Smooth muscle cell (in vitro differentiated cells): ENCODE data around the gene LRRC27. TPM values are rescaled to one million over a fixed set of nuclear protein-coding genes. Genes with fewer than 3 reads are reported as not detected.

ENCODE experiments used
- DNase-seq: peaks from one replicate; lab custom pipeline; 2025; ENCODE audit not compliant: unreplicated experiment; lab: John Stamatoyannopoulos, UW
- H2AFZ ChIP-seq: fragments of 200-600 bp; sonication (generic); 2 replicates; pipeline ENCODE4 v1.6.0; 2016; ENCODE audit warnings: antibody characterized with exemption, low read depth, mild to moderate bottlenecking
- H3F3A ChIP-seq: fragments of 200-600 bp; sonication (generic); 2 replicates; pipeline ENCODE4 v1.6.0; 2017; ENCODE audit warnings: antibody characterized with exemption, low read depth
- H3K27ac ChIP-seq: fragments of 200-600 bp; sonication (generic); 2 replicates; pipeline ENCODE4 v1.5.1; 2016; ENCODE audit warnings: low read depth, mild to moderate bottlenecking
- H3K27me3 ChIP-seq: fragments of 200-600 bp; sonication (generic); 2 replicates; pipeline ENCODE4 v1.6.1; 2016; ENCODE audit warnings: low read depth, mild to moderate bottlenecking
- H3K36me3 ChIP-seq: fragments of 200-600 bp; sonication (generic); 2 replicates; pipeline ENCODE4 v1.5.1; 2016; ENCODE audit warnings: low read depth
- H3K4me1 ChIP-seq: fragments of 200-600 bp; sonication (generic); 2 replicates; pipeline ENCODE4 v1.5.1; 2016; ENCODE audit warnings: low read depth
- H3K4me2 ChIP-seq: fragments of 200-600 bp; sonication (generic); 2 replicates; pipeline ENCODE4 v1.6.0; 2016; ENCODE audit warnings: mild to moderate bottlenecking
- H3K4me3 ChIP-seq: fragments of 200-600 bp; sonication (generic); 2 replicates; pipeline ENCODE4 v1.5.1; 2016; ENCODE audit warnings: mild to moderate bottlenecking
- H3K79me2 ChIP-seq: fragments of 200-600 bp; sonication (generic); 2 replicates; pipeline ENCODE4 v1.6.0; 2016; ENCODE audit warnings: low read depth, mild to moderate bottlenecking
- H3K9ac ChIP-seq: fragments of 200-600 bp; sonication (generic); 2 replicates; pipeline ENCODE4 v1.6.0; 2016; ENCODE audit warnings: low read depth
- H3K9me3 ChIP-seq: fragments of 200-600 bp; sonication (generic); replicated peaks from 2 replicates; pipeline ENCODE4 v1.5.1; 2016; ENCODE audit warnings: low read depth
- H4K20me1 ChIP-seq: fragments of 200-600 bp; sonication (generic); 2 replicates; pipeline ENCODE4 v1.6.0; 2016; ENCODE audit warnings: low read depth
- WGBS: methylation state at CpG from one replicate; pipeline ENCODE4 v1.1.7; 2016; ENCODE audit warnings: low lambda C conversion rate; 5-methylcytosine and 5-hydroxymethylcytosine counted together
- polyA plus RNA-seq: library from polyadenylated mRNA; unstranded; fragments of >200 nt; fragmentation: Nextera tagmentation; extraction: Ambion mirVana; gene quantifications from 2 replicates; pipeline ENCODE4 v1.2.1, GENCODE V29; 2016
- total RNA-seq: library from RNA; depleted of rRNA; stranded (reverse); fragments of >200 nt; gene quantifications from 2 replicates; pipeline ENCODE4 v1.2.3, GENCODE V29; 2014
- TF ChIP-seq, protein P1 (sequence below): fragments of 200-600 bp; sonication (generic); IDR thresholded peaks from 2 replicates; pipeline ENCODE4 v1.5.1; 2017; ENCODE audit warnings: borderline replicate concordance, mild to moderate bottlenecking, antibody characterized with exemption; ENCODE audit not compliant: insufficient read depth, poor library complexity, severe bottlenecking

Gene LRRC27
- total and polyA plus RNA-seq, 2 experiments from 2014 or later: 7.6 to 11.5 TPM

DNA sequence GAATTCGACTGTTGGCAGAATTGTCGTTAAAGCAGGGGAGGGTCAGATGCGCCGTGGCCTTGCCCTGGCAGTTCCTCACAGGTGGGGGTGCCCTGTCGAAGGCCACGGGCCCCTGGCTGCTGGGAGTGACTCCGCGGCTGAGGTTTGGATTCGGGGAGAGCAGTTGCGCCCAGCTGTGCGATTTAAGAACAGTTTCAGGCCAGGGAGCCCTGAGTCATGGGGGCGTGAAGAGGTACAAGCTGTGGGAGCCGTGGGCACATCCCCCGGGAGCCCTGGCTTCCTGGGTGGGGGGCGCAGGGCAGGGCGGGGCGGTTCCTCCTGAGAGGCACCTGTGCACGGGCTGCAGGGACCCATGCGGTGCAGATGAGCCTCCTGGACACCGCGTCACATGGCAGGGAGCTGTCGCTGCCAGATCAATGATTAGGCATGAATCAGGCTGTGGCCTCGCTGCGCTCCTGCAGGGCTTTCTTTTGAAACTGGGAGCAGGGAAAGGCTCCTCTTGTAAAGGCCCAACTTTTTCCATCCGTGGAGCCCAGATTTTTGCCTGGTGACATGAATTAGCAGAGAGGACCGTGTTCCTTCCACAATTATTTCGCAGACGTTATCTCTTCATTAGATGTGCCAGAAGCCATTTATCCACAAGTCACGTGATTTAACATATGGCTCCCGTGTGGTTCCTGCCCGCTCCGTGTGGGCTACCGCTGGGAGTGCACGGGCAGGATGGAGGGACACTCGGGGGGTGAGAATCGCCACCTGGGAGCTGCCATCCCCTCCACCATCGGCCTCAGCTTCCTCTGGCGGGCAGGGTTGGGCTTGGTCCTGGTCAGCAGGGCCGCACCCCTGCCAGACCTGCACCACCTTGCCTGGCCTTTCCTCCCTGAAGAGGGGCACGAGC, 65.9 kb downstream of the LRRC27 start:
- peaks cover 42% of the 10 kb centered on the region for H3K79me2 ChIP-seq

GRCh38 chr10:132398566-132398991, 66.6 kb downstream of the LRRC27 start:
- H3K36me3 ChIP-seq: no peaks in the 10 kb centered on the region

More for the DNA sequence above, 65.9 kb downstream of the LRRC27 start:
- peaks cover 46% of the 10 kb centered on the region for H4K20me1 ChIP-seq
- peak overlapping the region; percentile 79 for H3K4me3 ChIP-seq
- peaks cover 14% of the 10 kb centered on the region for H3K4me1 ChIP-seq
- TF ChIP-seq, protein P1, sequence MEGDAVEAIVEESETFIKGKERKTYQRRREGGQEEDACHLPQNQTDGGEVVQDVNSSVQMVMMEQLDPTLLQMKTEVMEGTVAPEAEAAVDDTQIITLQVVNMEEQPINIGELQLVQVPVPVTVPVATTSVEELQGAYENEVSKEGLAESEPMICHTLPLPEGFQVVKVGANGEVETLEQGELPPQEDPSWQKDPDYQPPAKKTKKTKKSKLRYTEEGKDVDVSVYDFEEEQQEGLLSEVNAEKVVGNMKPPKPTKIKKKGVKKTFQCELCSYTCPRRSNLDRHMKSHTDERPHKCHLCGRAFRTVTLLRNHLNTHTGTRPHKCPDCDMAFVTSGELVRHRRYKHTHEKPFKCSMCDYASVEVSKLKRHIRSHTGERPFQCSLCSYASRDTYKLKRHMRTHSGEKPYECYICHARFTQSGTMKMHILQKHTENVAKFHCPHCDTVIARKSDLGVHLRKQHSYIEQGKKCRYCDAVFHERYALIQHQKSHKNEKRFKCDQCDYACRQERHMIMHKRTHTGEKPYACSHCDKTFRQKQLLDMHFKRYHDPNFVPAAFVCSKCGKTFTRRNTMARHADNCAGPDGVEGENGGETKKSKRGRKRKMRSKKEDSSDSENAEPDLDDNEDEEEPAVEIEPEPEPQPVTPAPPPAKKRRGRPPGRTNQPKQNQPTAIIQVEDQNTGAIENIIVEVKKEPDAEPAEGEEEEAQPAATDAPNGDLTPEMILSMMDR: no peak
- peak overlapping the region; percentile 56 for H2AFZ ChIP-seq
- no peaks in the 10 kb centered on the region for H3K9me3 ChIP-seq
- H3K27ac ChIP-seq: peak overlapping the region; percentile 82
- H3K36me3 ChIP-seq: no peaks in the 10 kb centered on the region
- peaks cover 3% of the 10 kb centered on the region for H3F3A ChIP-seq
- no peak for DNase-seq
- peak overlapping the region; percentile 93 for H3K4me2 ChIP-seq
- peak overlapping the region; percentile 94 for H3K9ac ChIP-seq
- 42% methylated on average over 36 of the region's 40 CpGs for WGBS
- no peaks in the 10 kb centered on the region for H3K27me3 ChIP-seq

DNA sequence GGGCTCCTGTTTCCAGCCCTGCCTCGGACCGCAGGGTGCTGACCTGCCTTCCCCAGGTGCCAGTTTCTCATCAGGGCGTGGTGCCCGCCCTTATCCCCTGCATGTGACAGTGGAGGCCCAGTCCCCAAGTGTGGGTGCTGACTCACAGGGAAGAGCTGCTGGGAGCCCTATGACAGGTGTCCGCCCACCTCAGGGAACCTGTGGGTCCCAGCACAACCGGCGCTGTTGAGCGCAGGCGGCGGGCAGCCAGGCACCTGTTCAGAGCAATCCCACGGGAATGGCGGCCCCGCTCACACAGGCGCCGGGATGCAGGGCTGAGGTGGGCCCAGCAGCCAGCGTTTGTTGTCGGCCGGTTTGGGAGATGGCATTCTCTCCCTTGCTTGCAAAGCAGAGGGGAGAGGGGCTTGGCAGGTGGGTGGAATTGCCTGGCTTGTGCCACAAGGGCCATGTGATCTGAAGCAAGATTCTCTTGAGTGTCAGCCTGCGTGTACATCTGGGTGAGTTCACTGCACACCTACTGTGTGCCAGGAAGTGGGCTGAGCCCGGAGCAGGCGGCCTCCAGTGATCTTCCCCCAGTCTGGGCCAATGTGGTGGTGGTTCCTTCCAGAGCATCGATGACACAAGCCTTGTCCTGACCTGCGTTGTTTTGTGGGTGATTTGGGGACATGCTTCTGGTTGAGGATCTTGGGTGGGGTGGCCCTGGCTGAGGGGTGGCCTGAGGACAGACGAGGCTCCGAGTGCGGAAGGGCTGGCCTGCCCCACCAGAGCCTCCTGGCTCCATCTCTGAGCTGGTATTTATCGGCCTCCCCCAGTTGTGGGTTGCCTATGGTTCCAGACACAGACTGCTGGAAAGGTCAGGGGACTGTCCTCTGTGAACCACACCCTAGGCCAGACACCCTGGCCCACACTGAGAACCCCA, 67.4 kb downstream of the LRRC27 start:
- no peak overlapping the region for H3K9ac ChIP-seq
- peaks cover 14% of the 10 kb centered on the region for H3K4me1 ChIP-seq
- H3F3A ChIP-seq: no peaks in the 10 kb centered on the region
- no peaks in the 10 kb centered on the region for H3K27me3 ChIP-seq
- 94% methylated on average over 27 of the region's 27 CpGs for WGBS
- no peak for DNase-seq
- peaks cover 42% of the 10 kb centered on the region for H3K79me2 ChIP-seq
- H3K27ac ChIP-seq: no peak overlapping the region
- no peaks in the 10 kb centered on the region for H3K9me3 ChIP-seq
- no peaks in the 10 kb centered on the region for H3K36me3 ChIP-seq
- no peak overlapping the region for H3K4me2 ChIP-seq
- H2AFZ ChIP-seq: no peak overlapping the region
- peaks cover 59% of the 10 kb centered on the region for H4K20me1 ChIP-seq
- TF ChIP-seq, protein P1: no peak
- no peak overlapping the region for H3K4me3 ChIP-seq

More at GRCh38 chr10:132398566-132398991, 66.6 kb downstream of the LRRC27 start:
- no peak overlapping the region for H3K4me3 ChIP-seq
- TF ChIP-seq, protein P1: no peak
- no peaks in the 10 kb centered on the region for H3K9me3 ChIP-seq
- no peaks in the 10 kb centered on the region for H3K27me3 ChIP-seq
- peaks cover 14% of the 10 kb centered on the region for H3K4me1 ChIP-seq
- no peaks in the 10 kb centered on the region for H3F3A ChIP-seq
- no peak for DNase-seq
- H3K27ac ChIP-seq: no peak overlapping the region
- peaks cover 51% of the 10 kb centered on the region for H4K20me1 ChIP-seq
- no peak overlapping the region for H3K9ac ChIP-seq
- H2AFZ ChIP-seq: no peak overlapping the region
- H3K4me2 ChIP-seq: peak overlapping the region; percentile 93
- peaks cover 42% of the 10 kb centered on the region for H3K79me2 ChIP-seq
- 87% methylated on average over 13 of the region's 13 CpGs for WGBS
